ENCODE results near the gene FGD2. TPM values are rescaled to one million over a fixed set of nuclear protein-coding genes. Genes with fewer than 3 reads are reported as not detected.
A peak's percentile ranks its signal among the peaks of the same experiment; 100 is the strongest.

Gene FGD2
- total and polyA plus RNA-seq, 9 of the 15 experiments (the other 6 are each of a cell fraction or from before 2014, with no cell fraction given) = 0.09 TPM; not detected in 8

- TF ChIP-seq ELF4 (CRISPR knock-in tag; IDR thresholded peaks at IDR 0.05) (peak; percentile 24; the same call in 1 of the 2 replicates), ZNF445 (CRISPR knock-in tag; IDR thresholded peaks at IDR 0.05; ENCODE audit: low read depth) (no peak), E4F1 (CRISPR knock-in tag; IDR thresholded peaks at IDR 0.05; ENCODE audit: borderline replicate concordance) (no peak), ZNF583 (CRISPR knock-in tag; IDR thresholded peaks at IDR 0.05) (no peak), NONO (IDR thresholded peaks at IDR 0.05; ENCODE audit: low read depth in 2 of 2, low read length in 1 of 2) (no peak), ZNF77 (CRISPR knock-in tag; IDR thresholded peaks at IDR 0.05) (no peak), BCOR (IDR thresholded peaks at IDR 0.05) (peak; percentile 46; the same call in 1 of the 2 replicates), MITF (IDR thresholded peaks at IDR 0.05) (no peak), POLR2AphosphoS5 (IDR thresholded peaks at IDR 0.05; ENCODE audit: control insufficient read depth, insufficient read depth, low read depth, low read length) (no peak), ADNP (tag; IDR thresholded peaks at IDR 0.05) (peak; percentile 85), YBX1 (IDR thresholded peaks at IDR 0.05) (no peak), SRF (CRISPR knock-in tag; IDR thresholded peaks at IDR 0.05) (no peak), ZNF3 (CRISPR knock-in tag; IDR thresholded peaks at IDR 0.05) (no peak), FOXP4 (CRISPR knock-in tag; IDR thresholded peaks at IDR 0.05; ENCODE audit: borderline replicate concordance) (no peak), ZNF23 (CRISPR knock-in tag; IDR thresholded peaks at IDR 0.05) (no peak), HCFC1 (IDR thresholded peaks at IDR 0.05; ENCODE audit: low read depth, low read length) (no peak), GABPB2 (CRISPR knock-in tag; conservative IDR thresholded peaks at IDR 0.05) (no peak), DACH1 (IDR thresholded peaks at IDR 0.05; ENCODE audit: partially characterized antibody) (no peak), ATF7 (IDR thresholded peaks at IDR 0.05) (peak; percentile 59), ID3 (CRISPR knock-in tag; IDR thresholded peaks at IDR 0.05) (no peak), ID3 (tag; IDR thresholded peaks at IDR 0.05) (peak; percentile 88; the same call in 1 of the 2 replicates), HNRNPK (IDR thresholded peaks at IDR 0.05; ENCODE audit: low read depth, low read length, poor library complexity, severe bottlenecking) (no peak), EHMT2 (IDR thresholded peaks at IDR 0.05) (peak; percentile 38; the same call in 1 of the 2 replicates), XRCC3 (IDR thresholded peaks at IDR 0.05) (no peak)
These were observed 13.0 kb downstream of the FGD2 start (continued) for GRCh38 chr6:37018198-37019064.
